Measurements from ENCODE around the gene POLA1.

DNA sequence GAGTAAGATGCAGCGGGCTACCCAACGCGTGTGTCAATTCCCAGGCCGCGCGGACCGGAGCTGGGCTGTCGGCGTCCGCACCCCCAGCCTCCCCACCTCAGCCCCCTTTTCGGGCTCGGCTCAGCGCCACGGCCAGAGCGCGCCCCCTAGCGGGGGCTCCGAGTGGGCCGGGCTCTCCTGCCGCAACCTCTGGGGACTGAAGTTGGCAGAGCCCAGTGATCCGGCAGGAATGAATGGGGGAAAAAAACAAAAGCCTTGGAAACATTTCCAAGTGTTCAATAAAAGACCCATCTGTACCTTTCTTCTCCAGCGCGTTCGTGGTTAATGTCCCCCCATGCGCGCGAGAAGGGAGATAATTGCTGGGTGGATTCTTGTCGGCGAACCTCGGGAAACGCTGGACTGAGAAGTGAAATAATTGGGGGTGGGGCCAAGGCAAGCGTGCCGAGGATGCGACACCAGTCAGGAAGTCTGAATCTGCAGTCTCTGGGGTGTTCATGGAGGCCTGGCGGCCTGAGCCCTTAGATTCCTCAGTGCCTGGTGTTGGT is 327.3 kb downstream of the POLA1 start:
- TF ChIP-seq, protein P1, sequence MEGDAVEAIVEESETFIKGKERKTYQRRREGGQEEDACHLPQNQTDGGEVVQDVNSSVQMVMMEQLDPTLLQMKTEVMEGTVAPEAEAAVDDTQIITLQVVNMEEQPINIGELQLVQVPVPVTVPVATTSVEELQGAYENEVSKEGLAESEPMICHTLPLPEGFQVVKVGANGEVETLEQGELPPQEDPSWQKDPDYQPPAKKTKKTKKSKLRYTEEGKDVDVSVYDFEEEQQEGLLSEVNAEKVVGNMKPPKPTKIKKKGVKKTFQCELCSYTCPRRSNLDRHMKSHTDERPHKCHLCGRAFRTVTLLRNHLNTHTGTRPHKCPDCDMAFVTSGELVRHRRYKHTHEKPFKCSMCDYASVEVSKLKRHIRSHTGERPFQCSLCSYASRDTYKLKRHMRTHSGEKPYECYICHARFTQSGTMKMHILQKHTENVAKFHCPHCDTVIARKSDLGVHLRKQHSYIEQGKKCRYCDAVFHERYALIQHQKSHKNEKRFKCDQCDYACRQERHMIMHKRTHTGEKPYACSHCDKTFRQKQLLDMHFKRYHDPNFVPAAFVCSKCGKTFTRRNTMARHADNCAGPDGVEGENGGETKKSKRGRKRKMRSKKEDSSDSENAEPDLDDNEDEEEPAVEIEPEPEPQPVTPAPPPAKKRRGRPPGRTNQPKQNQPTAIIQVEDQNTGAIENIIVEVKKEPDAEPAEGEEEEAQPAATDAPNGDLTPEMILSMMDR (IDR thresholded peaks at IDR 0.05) = peak; percentile 99
- TF ChIP-seq EZH2phosphoT487 (IDR thresholded peaks at IDR 0.05) = peak; percentile 55

Data from neural progenitor cell (in vitro differentiated cells).